HL-60/S4 treated with phorbol 12-myristate 13-acetate at 8.2 ng/mL for 4 days and 3 days (cell line): Measurements from ENCODE around the gene DNAH9.
"Not testable (repeated sequence)": the region's sequence is repeated elsewhere in the genome, so short reads cannot be mapped to it uniquely, and the experiment has no call there.

Source experiments
- in situ Hi-C: fragments of 300-500 bp; cut with MboI; formaldehyde crosslinking; loops from 2 replicates; pipeline ENCODE4 v1.15.0; 2022; ENCODE audit warnings: low sequenced_read_pairs

DNAH9 gene

DNA sequence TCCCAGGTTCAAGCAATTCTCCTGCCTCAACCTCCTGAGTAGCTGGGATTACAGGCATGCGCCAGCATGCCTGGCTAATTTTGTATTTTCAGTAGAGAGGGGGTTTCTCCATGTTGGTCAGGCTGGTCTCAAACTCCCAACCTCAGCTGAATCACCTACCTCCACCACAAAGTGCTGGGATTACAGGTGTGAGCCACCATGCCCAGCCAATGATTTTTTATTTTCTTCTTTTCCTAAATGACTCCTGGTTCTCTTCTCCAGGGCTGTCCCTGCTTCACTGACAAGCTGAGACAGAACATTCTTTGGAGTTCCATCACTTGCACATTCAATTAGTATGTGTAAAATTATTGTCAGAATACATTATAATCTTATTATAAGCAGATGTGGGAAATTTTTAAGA, 351.3 kb downstream of the DNAH9 start:
- in situ Hi-C loops: not testable (repeated sequence)

DNA sequence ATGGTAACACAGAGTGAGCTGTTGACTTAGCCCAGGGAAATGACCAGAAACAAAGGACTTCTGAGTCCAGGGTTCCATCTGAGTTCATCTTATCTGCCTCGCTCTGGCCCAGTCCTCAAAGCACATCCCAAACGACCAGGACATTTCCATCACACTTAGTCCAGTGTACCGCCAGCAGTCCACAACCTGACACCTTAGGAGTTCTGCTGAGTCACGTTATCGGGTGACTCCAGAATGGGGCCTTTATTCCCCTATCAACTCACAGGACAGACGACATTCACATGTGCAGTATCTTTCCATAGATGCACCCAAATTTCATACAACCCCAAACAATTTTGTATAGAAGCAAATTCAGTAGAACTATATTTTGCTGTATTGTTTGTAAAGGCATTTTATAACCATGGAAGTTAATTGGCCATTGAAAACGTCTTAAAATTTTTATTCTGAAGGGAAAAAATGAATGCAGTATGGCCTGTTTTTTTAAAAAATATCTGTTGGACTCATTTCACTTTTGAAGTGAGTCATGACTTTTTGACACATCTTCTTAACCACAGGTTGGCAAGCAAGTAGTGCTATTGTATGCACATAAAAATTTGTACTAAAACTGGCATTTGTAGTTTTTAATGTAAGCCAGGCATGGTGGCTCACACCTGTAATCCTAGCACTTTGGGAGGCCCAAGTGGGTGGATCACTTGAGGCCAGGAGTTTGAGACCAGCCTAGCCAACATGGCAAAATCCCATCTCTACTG, 352.7 kb downstream of the DNAH9 start:
- in situ Hi-C loops: no loop called here

GRCh38 chr17:11952610-11953009, 354.3 kb downstream of the DNAH9 start:
- in situ Hi-C loops: no loop called here

DNA sequence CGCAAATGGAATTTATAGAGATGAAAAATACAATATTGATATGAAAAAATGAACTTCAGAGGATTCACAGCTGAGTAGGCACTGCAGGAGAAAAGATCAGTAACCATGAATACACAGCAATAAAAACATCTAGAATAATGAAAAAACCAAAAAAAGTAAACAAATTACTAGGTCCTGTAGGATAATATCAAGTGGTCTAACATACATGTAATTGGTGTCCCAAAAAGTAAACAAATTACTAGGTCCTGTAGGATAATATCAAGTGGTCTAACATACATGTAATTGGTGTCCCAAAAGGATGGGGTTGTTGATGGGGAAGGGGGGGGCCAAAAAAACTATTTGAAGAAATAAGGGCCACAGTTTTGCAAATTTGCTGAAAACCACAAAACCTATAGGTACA, 355.7 kb downstream of the DNAH9 start:
- in situ Hi-C loops: no loop called here

- in situ Hi-C loops: no loop called here
Measured at GRCh38 chr17:11954936-11955335, 356.7 kb downstream of the DNAH9 start.

DNA sequence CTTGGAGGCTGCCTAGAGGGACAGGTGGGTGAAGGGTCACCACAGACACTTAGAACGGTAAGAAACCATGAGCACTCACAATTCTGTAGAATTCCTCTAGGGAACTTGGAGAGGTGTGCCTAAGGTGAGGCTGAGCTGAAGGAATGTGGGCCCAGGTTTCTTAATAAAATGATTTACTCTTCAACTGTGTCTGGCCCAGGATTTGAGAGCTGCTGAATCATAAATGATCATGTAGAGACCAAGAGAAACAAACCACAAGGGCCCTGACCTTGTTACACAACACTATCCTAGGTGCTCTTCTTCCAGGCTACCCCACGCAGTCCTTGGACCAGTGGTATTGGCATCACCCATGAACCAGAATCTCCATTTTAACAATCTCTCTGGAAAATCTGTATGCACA, 371.3 kb downstream of the DNAH9 start:
- in situ Hi-C loops: no loop called here

GRCh38 chr17:11972741-11973140, 374.5 kb downstream of the DNAH9 start:
- in situ Hi-C loops: not testable (repeated sequence)

DNA sequence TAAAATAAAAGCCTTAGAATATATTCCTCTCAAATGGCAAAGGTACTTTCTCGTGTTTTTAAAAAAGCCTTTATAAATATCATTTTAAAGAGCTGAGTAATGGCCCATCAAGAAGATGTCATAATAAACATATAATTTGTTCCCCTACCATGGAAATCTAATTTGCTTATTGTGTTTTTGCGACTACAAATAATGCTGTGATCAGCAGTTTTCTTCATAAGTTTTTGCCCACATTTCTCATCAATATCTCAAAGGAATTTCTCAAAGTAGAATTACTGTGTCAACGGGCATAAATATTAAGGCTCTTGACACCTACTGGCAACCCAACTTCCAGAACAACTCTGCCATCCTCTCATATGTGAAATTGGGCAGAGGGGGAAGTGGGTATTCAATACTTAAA, 381.5 kb downstream of the DNAH9 start:
- in situ Hi-C loops: no loop called here

DNA sequence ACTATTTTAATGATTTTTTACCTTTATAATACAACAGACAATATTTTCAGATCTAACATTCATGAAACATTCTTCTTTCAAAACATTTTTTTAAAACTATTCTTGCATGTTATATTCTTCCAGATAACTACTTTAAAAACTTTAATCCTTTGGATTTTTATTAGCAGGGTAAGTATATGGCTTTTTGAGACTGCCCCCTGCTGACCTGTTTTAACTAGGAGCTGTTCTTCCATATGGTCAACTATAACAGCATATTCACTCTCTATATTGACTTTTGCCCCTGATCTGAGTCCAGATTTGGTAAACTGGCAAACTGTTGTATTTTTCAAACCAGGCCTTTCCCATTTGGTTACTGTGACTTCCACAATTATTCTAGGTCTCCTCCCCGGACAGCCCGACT, 382.5 kb downstream of the DNAH9 start:
- in situ Hi-C loops: no loop called here

DNA sequence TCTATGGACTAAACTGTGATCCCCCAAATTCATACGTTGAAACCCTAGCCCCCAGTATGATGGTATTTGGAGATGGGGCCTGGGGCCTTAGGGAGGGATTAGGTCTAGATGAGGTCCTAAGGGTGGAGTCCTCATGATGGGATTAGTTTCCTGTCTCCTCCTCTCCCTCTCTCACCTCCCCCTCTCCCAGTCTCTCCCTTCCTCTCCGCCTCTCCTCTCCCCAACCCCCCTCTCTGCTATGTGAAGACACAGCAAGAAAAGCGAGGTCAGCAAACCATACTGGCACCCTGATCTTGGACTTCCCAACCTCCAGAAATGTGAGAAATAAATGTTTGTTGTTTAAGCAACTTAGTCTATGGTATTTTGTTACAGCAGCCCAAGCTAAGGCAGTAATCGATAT, 383.6 kb downstream of the DNAH9 start:
- in situ Hi-C loops: no loop called here

- in situ Hi-C loops: no loop called here
Measured at GRCh38 chr17:11986179-11986941, 388.1 kb downstream of the DNAH9 start.

DNA sequence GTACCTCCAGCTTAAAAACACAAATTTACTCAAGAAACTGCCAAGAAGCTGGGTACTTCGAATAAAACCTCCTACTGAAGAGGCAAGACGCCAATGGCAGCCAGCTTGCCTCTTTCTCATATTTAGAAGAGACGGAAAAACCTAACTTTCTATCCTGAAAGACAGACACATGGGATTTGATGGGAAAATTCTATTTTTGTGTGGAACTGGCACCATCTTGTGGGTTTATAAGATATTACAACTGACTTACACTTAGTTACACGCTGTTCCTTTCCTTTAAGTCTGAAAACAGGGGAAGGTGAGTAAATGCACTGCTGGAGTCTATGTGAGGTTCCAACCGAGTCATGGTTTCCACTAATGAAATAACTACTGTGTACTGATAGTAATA, 388.7 kb downstream of the DNAH9 start:
- in situ Hi-C loops: no loop called here

GRCh38 chr17:11990363-11990983, 392.2 kb downstream of the DNAH9 start:
- in situ Hi-C loops: no loop called here

- in situ Hi-C loops: no loop called here
Measured at GRCh38 chr17:11991461-11991860, 393.2 kb downstream of the DNAH9 start.

- in situ Hi-C loops: no loop called here
Measured at GRCh38 chr17:11996722-11997146, 398.5 kb downstream of the DNAH9 start.

GRCh38 chr17:11997147-11997971, 399.1 kb downstream of the DNAH9 start, which contains the start of gene ZNF18:
ZNF18 (minus strand) TSS chr17:11997475; CDS start chr17:11992829, 4,646 bp downstream.
- in situ Hi-C loops: no loop called here

GRCh38 chr17:11997972-11998233, 399.6 kb downstream of the DNAH9 start:
- in situ Hi-C loops: no loop called here

GRCh38 chr17:11999696-12000095, 401.4 kb downstream of the DNAH9 start:
- in situ Hi-C loops: no loop called here

DNA sequence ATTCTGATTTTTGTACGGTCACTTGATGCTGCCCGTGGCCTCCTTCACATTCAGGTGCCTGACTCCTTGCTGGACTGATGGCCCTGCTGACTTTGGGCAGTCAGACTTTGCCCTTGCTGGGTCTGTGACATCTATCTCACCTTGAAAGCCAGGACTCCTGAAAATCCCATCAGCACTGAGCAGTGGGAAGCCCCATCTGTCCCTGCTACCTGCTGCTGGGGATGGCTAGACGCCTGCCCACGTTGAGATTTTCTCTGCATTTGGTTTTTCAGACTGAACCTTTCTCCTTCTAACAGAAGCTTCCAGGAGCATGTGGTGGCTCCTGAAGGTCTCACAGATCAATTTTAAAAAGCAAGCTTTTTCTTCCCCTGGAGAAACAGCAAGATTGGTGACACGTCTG, 409.2 kb downstream of the DNAH9 start:
- in situ Hi-C loops: no loop called here
